ENCODE results near the gene SUCLG1. TPM values are rescaled to one million over a fixed set of nuclear protein-coding genes. Genes with fewer than 3 reads are reported as not detected.

SUCLG1 gene
- total RNA-seq, 2 experiments from 2014 or later: 34.2 to 37.1 TPM

DNA sequence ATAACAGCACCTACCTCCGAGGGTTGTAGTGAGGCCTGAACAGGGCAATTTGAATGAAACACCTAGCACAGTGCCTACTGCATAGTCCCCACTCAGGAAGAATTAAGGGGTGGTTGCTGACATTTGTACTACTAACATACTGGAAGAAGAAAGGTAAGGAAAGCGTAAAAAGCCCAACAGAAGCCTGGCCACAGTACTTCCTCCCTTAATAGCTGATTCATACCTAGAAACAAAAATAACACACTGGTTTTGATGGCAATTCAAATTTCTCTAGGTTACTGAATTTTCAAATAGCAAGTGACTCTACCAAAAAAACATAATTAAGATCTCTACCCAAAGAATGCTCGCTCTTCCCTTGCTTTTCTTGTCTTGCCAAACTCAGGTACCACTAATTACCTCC is 16.2 kb downstream of the SUCLG1 start:
- H3K4me1 Mint-ChIP-seq (ENCODE audit: low read depth): peaks cover 10% of the 10 kb centered on the region
- no peak overlapping the region for H3K27ac Mint-ChIP-seq
- Histone ChIP-seq H3K9me3 (ENCODE audit: control insufficient read depth in 1 of 2, insufficient read depth in 1 of 2, low read length in 2 of 2) (no peaks in the 10 kb centered on the region), H3K4me1 (ENCODE audit: insufficient read depth, low read length) (no peaks in the 10 kb centered on the region), H3K27me3 (ENCODE audit: control insufficient read depth in 1 of 2, insufficient read depth in 2 of 2, low read length in 2 of 2) (no peaks in the 10 kb centered on the region), H3K4me3 (ENCODE audit: low read length) (no peak overlapping the region), H3K36me3 (ENCODE audit: insufficient read depth, low read length) (peaks cover 62% of the 10 kb centered on the region), H3K27ac (ENCODE audit: low read depth in 1 of 2, low read length in 2 of 2) (no peak overlapping the region)
- no peak for ATAC-seq (ENCODE audit: poor library complexity)
- DNase-seq: no peak
- no peaks in the 10 kb centered on the region for H3K9me3 Mint-ChIP-seq
- H3K4me3 Mint-ChIP-seq: no peak overlapping the region
- intact Hi-C loops (cut with DNase I, micrococcal nuclease): no loop called here
- peaks cover 94% of the 10 kb centered on the region for H3K36me3 Mint-ChIP-seq (ENCODE audit: low read depth)
- ChIA-PET POLR2A (no interaction called here), CTCF (no interaction called here)
- H3K27me3 Mint-ChIP-seq: no peaks in the 10 kb centered on the region
- TF ChIP-seq, protein P1, sequence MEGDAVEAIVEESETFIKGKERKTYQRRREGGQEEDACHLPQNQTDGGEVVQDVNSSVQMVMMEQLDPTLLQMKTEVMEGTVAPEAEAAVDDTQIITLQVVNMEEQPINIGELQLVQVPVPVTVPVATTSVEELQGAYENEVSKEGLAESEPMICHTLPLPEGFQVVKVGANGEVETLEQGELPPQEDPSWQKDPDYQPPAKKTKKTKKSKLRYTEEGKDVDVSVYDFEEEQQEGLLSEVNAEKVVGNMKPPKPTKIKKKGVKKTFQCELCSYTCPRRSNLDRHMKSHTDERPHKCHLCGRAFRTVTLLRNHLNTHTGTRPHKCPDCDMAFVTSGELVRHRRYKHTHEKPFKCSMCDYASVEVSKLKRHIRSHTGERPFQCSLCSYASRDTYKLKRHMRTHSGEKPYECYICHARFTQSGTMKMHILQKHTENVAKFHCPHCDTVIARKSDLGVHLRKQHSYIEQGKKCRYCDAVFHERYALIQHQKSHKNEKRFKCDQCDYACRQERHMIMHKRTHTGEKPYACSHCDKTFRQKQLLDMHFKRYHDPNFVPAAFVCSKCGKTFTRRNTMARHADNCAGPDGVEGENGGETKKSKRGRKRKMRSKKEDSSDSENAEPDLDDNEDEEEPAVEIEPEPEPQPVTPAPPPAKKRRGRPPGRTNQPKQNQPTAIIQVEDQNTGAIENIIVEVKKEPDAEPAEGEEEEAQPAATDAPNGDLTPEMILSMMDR (IDR thresholded peaks at IDR 0.05): no peak

DNA sequence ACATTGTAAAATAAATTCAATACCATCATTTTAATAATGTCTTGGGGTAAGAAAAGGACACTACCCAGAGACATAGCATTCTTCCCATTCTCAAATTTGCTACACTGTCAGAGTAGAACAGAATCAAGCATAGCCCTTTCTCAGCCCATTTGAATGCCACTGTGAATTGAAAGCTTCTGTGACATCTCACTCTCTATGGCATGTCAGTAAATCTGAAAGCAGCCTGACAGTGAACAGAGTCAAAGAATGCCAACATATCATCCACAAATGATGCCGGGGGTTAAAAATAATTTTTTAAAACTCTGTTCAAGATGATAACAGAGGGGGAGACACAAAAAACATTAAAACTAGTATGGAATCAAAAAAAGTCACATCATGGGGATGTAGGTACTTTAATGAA is 17.6 kb downstream of the SUCLG1 start:
- no peaks in the 10 kb centered on the region for H3K27me3 Mint-ChIP-seq

DNA sequence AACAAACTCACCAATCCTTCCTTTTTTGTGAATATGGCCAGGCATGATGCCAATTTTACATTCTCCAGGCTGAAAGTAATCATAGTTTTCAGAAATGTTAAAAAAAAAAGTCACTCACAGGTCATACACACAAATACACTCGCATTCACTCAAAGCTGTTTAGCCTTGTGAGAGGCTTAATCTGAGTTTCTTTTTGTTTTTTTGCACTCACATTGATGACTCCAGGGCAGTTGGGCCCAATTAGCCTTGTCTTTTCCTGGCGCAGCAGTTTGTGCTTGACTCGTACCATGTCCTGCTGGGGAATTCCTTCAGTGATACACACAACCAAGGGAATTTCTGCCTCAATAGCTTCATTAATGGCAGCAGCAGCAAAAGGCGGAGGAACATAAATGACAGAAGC is 18.0 kb downstream of the SUCLG1 start:
- H3K27me3 ChIP-seq (ENCODE audit: control insufficient read depth in 1 of 2, insufficient read depth in 2 of 2, low read length in 2 of 2): no peaks in the 10 kb centered on the region
- no peak for ATAC-seq (ENCODE audit: poor library complexity)
- Mint-ChIP-seq H3K4me3 (no peak overlapping the region), H3K27ac (no peak overlapping the region), H3K4me1 (ENCODE audit: low read depth) (no peaks in the 10 kb centered on the region), H3K36me3 (ENCODE audit: low read depth) (peaks cover 93% of the 10 kb centered on the region), H3K27me3 (no peaks in the 10 kb centered on the region), H3K9me3 (no peaks in the 10 kb centered on the region)
- H3K4me3 ChIP-seq (ENCODE audit: low read length): no peak overlapping the region
- DNase-seq: no peak
- ChIA-PET CTCF (no interaction called here), POLR2A (no interaction called here)
- no peaks in the 10 kb centered on the region for H3K4me1 ChIP-seq (ENCODE audit: insufficient read depth, low read length)
- H3K36me3 ChIP-seq (ENCODE audit: insufficient read depth, low read length): peaks cover 68% of the 10 kb centered on the region
- intact Hi-C loops (cut with DNase I, micrococcal nuclease): no loop called here
- TF ChIP-seq, protein P1 (IDR thresholded peaks at IDR 0.05): no peak
- no peak overlapping the region for H3K27ac ChIP-seq (ENCODE audit: low read depth in 1 of 2, low read length in 2 of 2)
- H3K9me3 ChIP-seq (ENCODE audit: control insufficient read depth in 1 of 2, insufficient read depth in 1 of 2, low read length in 2 of 2): no peaks in the 10 kb centered on the region

More for the DNA sequence above, 17.6 kb downstream of the SUCLG1 start:
- no peaks in the 10 kb centered on the region for H3K27me3 ChIP-seq (ENCODE audit: control insufficient read depth in 1 of 2, insufficient read depth in 2 of 2, low read length in 2 of 2)
- Mint-ChIP-seq H3K9me3 (no peaks in the 10 kb centered on the region), H3K27ac (no peak overlapping the region), H3K4me1 (ENCODE audit: low read depth) (peaks cover 4% of the 10 kb centered on the region), H3K4me3 (no peak overlapping the region), H3K36me3 (ENCODE audit: low read depth) (peaks cover 96% of the 10 kb centered on the region)
- DNase-seq (no peak), ATAC-seq (ENCODE audit: poor library complexity) (no peak)
- H3K4me3 ChIP-seq (ENCODE audit: low read length): no peak overlapping the region
- ChIA-PET CTCF (no interaction called here), POLR2A (no interaction called here)
- no peaks in the 10 kb centered on the region for H3K9me3 ChIP-seq (ENCODE audit: control insufficient read depth in 1 of 2, insufficient read depth in 1 of 2, low read length in 2 of 2)
- H3K4me1 ChIP-seq (ENCODE audit: insufficient read depth, low read length): no peaks in the 10 kb centered on the region
- intact Hi-C loops (cut with DNase I, micrococcal nuclease): no loop called here
- peaks cover 69% of the 10 kb centered on the region for H3K36me3 ChIP-seq (ENCODE audit: insufficient read depth, low read length)
- TF ChIP-seq, protein P1 (IDR thresholded peaks at IDR 0.05): no peak
- no peak overlapping the region for H3K27ac ChIP-seq (ENCODE audit: low read depth in 1 of 2, low read length in 2 of 2)
